Measurements from ENCODE around the gene PDE8B.

DNA sequence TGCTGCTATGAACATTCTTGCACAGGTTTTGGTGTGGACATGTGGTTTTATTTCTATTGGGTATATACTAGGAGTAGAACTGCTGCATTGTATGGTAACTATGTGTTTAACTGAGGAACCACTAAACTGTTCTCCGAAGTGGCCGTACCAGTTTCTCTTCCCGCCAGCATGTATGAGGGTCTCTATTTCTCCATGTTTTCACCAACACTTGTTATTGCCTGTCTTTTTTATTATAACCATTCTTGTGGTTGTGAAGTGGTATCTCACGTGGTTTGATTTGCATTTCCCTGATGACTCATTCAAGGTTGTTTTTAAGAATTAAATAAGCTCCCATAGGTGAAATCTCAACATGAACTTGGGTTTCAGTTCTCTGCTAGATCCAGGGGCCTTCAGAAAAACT lies 19.4 kb downstream of the PDE8B start:
- no peak for TF ChIP-seq CTCF (IDR thresholded peaks at IDR 0.05)
- no peak for TF ChIP-seq POLR2A (IDR thresholded peaks at IDR 0.05)
